Measurements from ENCODE around the gene IMMP2L. TPM values are rescaled to one million over a fixed set of nuclear protein-coding genes. Genes with fewer than 3 reads are reported as not detected.
"Not testable (repeated sequence)": the region's sequence is repeated elsewhere in the genome, so short reads cannot be mapped to it uniquely, and the experiment has no call there.

Gene IMMP2L
- polyA plus RNA-seq, 4 donors, result 10.5 to 20.1 (median 14.1) TPM

GRCh38 chr7:111475419-111475748, 86.9 kb downstream of the IMMP2L start:
- no peak for FAIRE-seq

GRCh38 chr7:111474723-111475418, 87.4 kb downstream of the IMMP2L start:
- Histone ChIP-seq H3K4me1 (ENCODE audit: control insufficient read depth in 3 of 3, insufficient read depth in 2 of 3, low read depth in 1 of 3, low read length in 2 of 3) (no peaks in the 10 kb centered on the region), H3K36me3 (ENCODE audit: control insufficient read depth in 3 of 3, insufficient read depth in 2 of 3, low read depth in 1 of 3, low read length in 3 of 3) (no peaks in the 10 kb centered on the region), H3K4me3 (ENCODE audit: low read depth in 1 of 3, low read length in 3 of 3) (no peak overlapping the region), H3K27ac (ENCODE audit: low read depth in 1 of 3, low read length in 2 of 3) (no peak overlapping the region), H3K27me3 (ENCODE audit: control insufficient read depth in 3 of 3, insufficient read depth in 3 of 3, low read length in 3 of 3) (no peaks in the 10 kb centered on the region), H3K9me3 (ENCODE audit: control insufficient read depth in 2 of 2, insufficient read depth in 1 of 2, low read depth in 1 of 2, low read length in 1 of 2) (peaks cover 0 to 4% of the 10 kb centered on the region in 2 donors)
- no peak for DNase-seq
- no peak for FAIRE-seq
- 72 to 82% (median 80%) methylated on average over 4 of the region's 4 CpGs for WGBS, 3 donors

More at GRCh38 chr7:111475419-111475748, 86.9 kb downstream of the IMMP2L start:
- Histone ChIP-seq H3K4me3 (ENCODE audit: low read depth in 1 of 3, low read length in 3 of 3) (no peak overlapping the region), H3K36me3 (ENCODE audit: control insufficient read depth in 3 of 3, insufficient read depth in 2 of 3, low read depth in 1 of 3, low read length in 3 of 3) (no peaks in the 10 kb centered on the region), H3K27me3 (ENCODE audit: control insufficient read depth in 3 of 3, insufficient read depth in 3 of 3, low read length in 3 of 3) (no peaks in the 10 kb centered on the region), H3K9me3 (ENCODE audit: control insufficient read depth in 2 of 2, insufficient read depth in 1 of 2, low read depth in 1 of 2, low read length in 1 of 2) (peaks cover 0 to 4% of the 10 kb centered on the region in 2 donors), H3K4me1 (ENCODE audit: control insufficient read depth in 3 of 3, insufficient read depth in 2 of 3, low read depth in 1 of 3, low read length in 2 of 3) (no peaks in the 10 kb centered on the region), H3K27ac (ENCODE audit: low read depth in 1 of 3, low read length in 2 of 3) (no peak overlapping the region)
- DNase-seq, result no peak
- WGBS, 3 donors, result 88 to 95% (median 90%) methylated on average over 1 of the region's 1 CpG

GRCh38 chr7:111473449-111474198, 88.7 kb downstream of the IMMP2L start:
- no peaks in the 10 kb centered on the region for H3K4me1 ChIP-seq (ENCODE audit: control insufficient read depth in 3 of 3, insufficient read depth in 2 of 3, low read depth in 1 of 3, low read length in 2 of 3)
- FAIRE-seq (no peak), DNase-seq (no peak)

GRCh38 chr7:111470998-111471397, 91.3 kb downstream of the IMMP2L start:
- H3K4me1 ChIP-seq (ENCODE audit: control insufficient read depth in 3 of 3, insufficient read depth in 2 of 3, low read depth in 1 of 3, low read length in 2 of 3), result no peaks in the 10 kb centered on the region
- H3K27me3 ChIP-seq (ENCODE audit: control insufficient read depth in 3 of 3, insufficient read depth in 3 of 3, low read length in 3 of 3), result no peaks in the 10 kb centered on the region
- no peaks in the 10 kb centered on the region for H3K9me3 ChIP-seq (ENCODE audit: control insufficient read depth in 2 of 2, insufficient read depth in 1 of 2, low read depth in 1 of 2, low read length in 1 of 2)
- FAIRE-seq, result no peak
- no peak overlapping the region for H3K27ac ChIP-seq (ENCODE audit: low read depth in 1 of 3, low read length in 2 of 3)
- DNase-seq, result no peak
- no peak overlapping the region for H3K4me3 ChIP-seq (ENCODE audit: low read depth in 1 of 3, low read length in 3 of 3)
- H3K36me3 ChIP-seq (ENCODE audit: control insufficient read depth in 3 of 3, insufficient read depth in 2 of 3, low read depth in 1 of 3, low read length in 3 of 3), result no peaks in the 10 kb centered on the region
- 82 to 96% (median 96%) methylated on average over 2 of the region's 2 CpGs for WGBS, 3 donors

More at GRCh38 chr7:111473449-111474198, 88.7 kb downstream of the IMMP2L start:
- Histone ChIP-seq H3K27me3 (ENCODE audit: control insufficient read depth in 3 of 3, insufficient read depth in 3 of 3, low read length in 3 of 3) (no peaks in the 10 kb centered on the region), H3K9me3 (ENCODE audit: control insufficient read depth in 2 of 2, insufficient read depth in 1 of 2, low read depth in 1 of 2, low read length in 1 of 2) (peaks cover 0 to 4% of the 10 kb centered on the region in 2 donors), H3K27ac (ENCODE audit: low read depth in 1 of 3, low read length in 2 of 3) (no peak overlapping the region), H3K4me3 (ENCODE audit: low read depth in 1 of 3, low read length in 3 of 3) (no peak overlapping the region), H3K36me3 (ENCODE audit: control insufficient read depth in 3 of 3, insufficient read depth in 2 of 3, low read depth in 1 of 3, low read length in 3 of 3) (no peaks in the 10 kb centered on the region)
- 69 to 94% (median 94%) methylated on average over 2 of the region's 2 CpGs for WGBS, 3 donors

- H3K4me1 ChIP-seq (ENCODE audit: control insufficient read depth in 3 of 3, insufficient read depth in 2 of 3, low read depth in 1 of 3, low read length in 2 of 3); H3K36me3 ChIP-seq (ENCODE audit: control insufficient read depth in 3 of 3, insufficient read depth in 2 of 3, low read depth in 1 of 3, low read length in 3 of 3); H3K27me3 ChIP-seq (ENCODE audit: control insufficient read depth in 3 of 3, insufficient read depth in 3 of 3, low read length in 3 of 3); FAIRE-seq; H3K27ac ChIP-seq (ENCODE audit: low read depth in 1 of 3, low read length in 2 of 3); H3K9me3 ChIP-seq (ENCODE audit: control insufficient read depth in 2 of 2, insufficient read depth in 1 of 2, low read depth in 1 of 2, low read length in 1 of 2); DNase-seq; H3K4me3 ChIP-seq (ENCODE audit: low read depth in 1 of 3, low read length in 3 of 3): not testable (repeated sequence)
- WGBS, 3 donors, result 93 to 100% (median 98%) methylated on average over 1 of the region's 1 CpG
These were observed 92.4 kb downstream of the IMMP2L start for GRCh38 chr7:111469894-111470293.

- H3K9me3 ChIP-seq (ENCODE audit: control insufficient read depth in 2 of 2, insufficient read depth in 1 of 2, low read depth in 1 of 2, low read length in 1 of 2); H3K27ac ChIP-seq (ENCODE audit: low read depth in 1 of 3, low read length in 2 of 3); H3K4me3 ChIP-seq (ENCODE audit: low read depth in 1 of 3, low read length in 3 of 3); H3K4me1 ChIP-seq (ENCODE audit: control insufficient read depth in 3 of 3, insufficient read depth in 2 of 3, low read depth in 1 of 3, low read length in 2 of 3); DNase-seq; H3K36me3 ChIP-seq (ENCODE audit: control insufficient read depth in 3 of 3, insufficient read depth in 2 of 3, low read depth in 1 of 3, low read length in 3 of 3); FAIRE-seq; H3K27me3 ChIP-seq (ENCODE audit: control insufficient read depth in 3 of 3, insufficient read depth in 3 of 3, low read length in 3 of 3): not testable (repeated sequence)
- WGBS, 3 donors, result 94 to 98% (median 95%) methylated on average over 3 of the region's 3 CpGs
These were observed 96.5 kb downstream of the IMMP2L start for GRCh38 chr7:111465774-111466173.

GRCh38 chr7:111460695-111461094, 101.6 kb downstream of the IMMP2L start:
- DNase-seq (no peak), FAIRE-seq (no peak)
- Histone ChIP-seq H3K36me3 (ENCODE audit: control insufficient read depth in 3 of 3, insufficient read depth in 2 of 3, low read depth in 1 of 3, low read length in 3 of 3) (no peaks in the 10 kb centered on the region), H3K9me3 (ENCODE audit: control insufficient read depth in 2 of 2, insufficient read depth in 1 of 2, low read depth in 1 of 2, low read length in 1 of 2) (no peaks in the 10 kb centered on the region), H3K4me3 (ENCODE audit: low read depth in 1 of 3, low read length in 3 of 3) (no peak overlapping the region), H3K27ac (ENCODE audit: low read depth in 1 of 3, low read length in 2 of 3) (no peak overlapping the region), H3K4me1 (ENCODE audit: control insufficient read depth in 3 of 3, insufficient read depth in 2 of 3, low read depth in 1 of 3, low read length in 2 of 3) (no peaks in the 10 kb centered on the region), H3K27me3 (ENCODE audit: control insufficient read depth in 3 of 3, insufficient read depth in 3 of 3, low read length in 3 of 3) (no peaks in the 10 kb centered on the region)

GRCh38 chr7:111459757-111460280, 102.5 kb downstream of the IMMP2L start:
- H3K36me3 ChIP-seq (ENCODE audit: control insufficient read depth in 3 of 3, insufficient read depth in 2 of 3, low read depth in 1 of 3, low read length in 3 of 3), result no peaks in the 10 kb centered on the region
- WGBS, 3 donors, result 76 to 88% (median 86%) methylated on average over 2 of the region's 2 CpGs
- no peak overlapping the region for H3K4me3 ChIP-seq (ENCODE audit: low read depth in 1 of 3, low read length in 3 of 3)
- FAIRE-seq, result no peak
- H3K4me1 ChIP-seq (ENCODE audit: control insufficient read depth in 3 of 3, insufficient read depth in 2 of 3, low read depth in 1 of 3, low read length in 2 of 3), result no peaks in the 10 kb centered on the region
- H3K27ac ChIP-seq (ENCODE audit: low read depth in 1 of 3, low read length in 2 of 3), result no peak overlapping the region
- no peak for DNase-seq
- H3K9me3 ChIP-seq (ENCODE audit: control insufficient read depth in 2 of 2, insufficient read depth in 1 of 2, low read depth in 1 of 2, low read length in 1 of 2), result no peaks in the 10 kb centered on the region
- H3K27me3 ChIP-seq (ENCODE audit: control insufficient read depth in 3 of 3, insufficient read depth in 3 of 3, low read length in 3 of 3), result no peaks in the 10 kb centered on the region

Measured in small intestine (tissue), 7 donors.